ENCODE results near the gene ETV5. TPM values are rescaled to one million over a fixed set of nuclear protein-coding genes. Genes with fewer than 3 reads are reported as not detected.

The ETV5 gene
- total and polyA plus RNA-seq, 10 of the 15 experiments (the other 5 are each of a cell fraction or from before 2014, with no cell fraction given): 5.0 to 18.4 (median 7.4) TPM

GRCh38 chr3:186038360-186038759 lies 70.5 kb downstream of the ETV5 start:
- Histone ChIP-seq H3K79me2 (ENCODE audit: control insufficient read depth, insufficient read depth, low read length) (no peaks in the 10 kb centered on the region), H3K9me3 (replicated peaks; ENCODE audit: control insufficient read depth, insufficient read depth, low read length) (no peaks in the 10 kb centered on the region; the same call in 2 of the 3 replicates), H2AFZ (ENCODE audit: control insufficient read depth, low read depth, low read length) (no peak overlapping the region), H3K36me3 (ENCODE audit: control insufficient read depth in 2 of 2, insufficient read depth in 2 of 2, low read length in 1 of 2) (no peaks in the 10 kb centered on the region), H3K27me3 (replicated peaks in 1 of 2; ENCODE audit: control insufficient read depth in 2 of 2, insufficient read depth in 2 of 2, low read length in 1 of 2) (peaks cover 0 to 1% of the 10 kb centered on the region in 2 experiments; a peak in 2 of 4 replicates), H3K9ac (ENCODE audit: control insufficient read depth, insufficient read depth, low read length) (no peak overlapping the region), H3K27ac (ENCODE audit: control insufficient read depth, insufficient read depth) (no peak overlapping the region), H3K4me3 (no peak overlapping the region), H3K4me2 (ENCODE audit: control insufficient read depth, insufficient read depth) (no peak overlapping the region), H3K4me1 (ENCODE audit: control insufficient read depth, insufficient read depth, low read length) (no peaks in the 10 kb centered on the region), H4K20me1 (ENCODE audit: control insufficient read depth, insufficient read depth) (no peaks in the 10 kb centered on the region)
- CTCF ChIA-PET: no interaction called here
- ATAC-seq (no peak), FAIRE-seq (no peak), DNase-seq (ENCODE audit: low read depth, low spot score) (no peak)
- BruUV-seq (replicated peaks): no TSS peak
- WGBS (ENCODE audit: insufficient coverage, insufficient replicate concordance, low lambda C conversion rate, missing lambda C conversion rate): 57% methylated on average over 4 of the region's 4 CpGs
- intact Hi-C loops (cut with micrococcal nuclease; ENCODE audit: unreplicated experiment) (no loop called here), in situ Hi-C loops (cut with MboI) (no loop called here)
- TF ChIP-seq TCF3 (IDR thresholded peaks at IDR 0.05; ENCODE audit: borderline replicate concordance, insufficient read depth, low read depth, low read length): no peak
- no peak for TF ChIP-seq YBX1 (IDR thresholded peaks at IDR 0.05)
- no peak for TF ChIP-seq STAT1 (conservative IDR thresholded peaks at IDR 0.05)
- no peak for TF ChIP-seq ESRRA (IDR thresholded peaks at IDR 0.05; ENCODE audit: low read length)
- no peak for TF ChIP-seq ZBTB4 (CRISPR knock-in tag; IDR thresholded peaks at IDR 0.05)
- SMC1A ChIA-PET (ENCODE audit: uncharacterized antibody, unreplicated experiment): interaction anchor here (0.7 to 1.1 kb wide), 2 partner anchors 25 to 120 kb away, joined by 3 to 4 read pairs; no protein-coding TSS in a partner anchor
- RAD21 ChIA-PET (ENCODE audit: unreplicated experiment): no interaction called here
- POLR2A ChIA-PET: no interaction called here

All from GM12878 (cell line).